SK-N-SH (cell line): ENCODE measurements around the gene WDR88. TPM values are rescaled to one million over a fixed set of nuclear protein-coding genes. Genes with fewer than 3 reads are reported as not detected.

Experiments used
- CTCF ChIA-PET: fragments of 300-600, 350-600 bp; formaldehyde crosslinking; extraction: SDS; loops from one replicate; lab custom pipeline; 2021; lab: Yijun Ruan, JAX
- POLR2A ChIA-PET: fragments of 350-600 bp; sonication (Branson Sonifier 250); formaldehyde crosslinking; extraction: SDS; loops from one replicate; lab custom pipeline; 2020; ENCODE audit warnings: antibody characterized with exemption, inconsistent platforms; lab: Yijun Ruan, JAX
- DNase-seq: peaks from one replicate; pipeline ENCODE4 v3.0.0; 2012
- H2AFZ ChIP-seq: fragments of 200-600 bp; sonication (generic); 2 replicates; pipeline ENCODE4 v1.8.1; 2016; ENCODE audit warnings: antibody characterized with exemption, mild to moderate bottlenecking, low read depth
- H3F3A ChIP-seq: fragments of 200-600 bp; sonication (generic); replicated peaks from 2 replicates; pipeline ENCODE3; 2016; ENCODE audit warnings: antibody characterized with exemption, mild to moderate bottlenecking; ENCODE audit not compliant: insufficient read depth
- H3K27ac ChIP-seq, 2 experiments: fragments of 200-500 bp in 1 of 2; fragments of 200-600 bp in 1 of 2; sonication (Bioruptor generic) in 1 of 2; sonication (generic), shearing (Covaris generic) in 1 of 2; 2 replicates each; pipeline versions ENCODE4 v1.5.1 to v1.6.1; 2014 to 2016; ENCODE audit warnings: low read depth in 2 of 2, inconsistent platforms in 1 of 2, low read length in 1 of 2, mild to moderate bottlenecking in 1 of 2, mixed read lengths in 1 of 2
- H3K27me3 ChIP-seq: fragments of 200-600 bp; sonication (generic), shearing (Covaris generic); 2 replicates; pipeline ENCODE4 v1.6.1; 2016; ENCODE audit warnings: mixed run types; ENCODE audit not compliant: insufficient read depth
- H3K36me3 ChIP-seq, 2 experiments: fragments of 200-500 bp in 1 of 2; fragments of 200-600 bp in 1 of 2; sonication (Bioruptor generic) in 1 of 2; sonication (generic) in 1 of 2; replicated peaks in 1 of 2; 2 replicates each; pipeline versions ENCODE3 to v1.5.1; 2014 to 2016; ENCODE audit warnings: low read length in 1 of 2, mild to moderate bottlenecking in 1 of 2; ENCODE audit not compliant: insufficient read depth in 2 of 2, control insufficient read depth in 1 of 2
- H3K4me1 ChIP-seq, 2 experiments: fragments of 200-500 bp in 1 of 2; fragments of 200-600 bp in 1 of 2; sonication (Bioruptor generic) in 1 of 2; sonication (generic), shearing (Covaris generic) in 1 of 2; 2 replicates each; pipeline versions ENCODE4 v1.5.1 to v1.6.1; 2014 to 2016; ENCODE audit warnings: low read depth in 1 of 2, low read length in 1 of 2, mixed run types in 1 of 2; ENCODE audit not compliant: insufficient read depth in 2 of 2, control insufficient read depth in 1 of 2
- H3K4me2 ChIP-seq: fragments of 200-600 bp; sonication (generic), shearing (Covaris generic); 2 replicates; pipeline ENCODE4 v1.6.1; 2017; ENCODE audit warnings: mixed run types
- H3K4me3 ChIP-seq, 2 experiments: fragments of 200-500 bp in 1 of 2; fragments of 200-600 bp in 1 of 2; sonication (Bioruptor generic) in 1 of 2; sonication (generic), shearing (Covaris generic) in 1 of 2; 2 replicates each; pipeline versions ENCODE4 v1.5.1 to v1.8.1; 2014 to 2016; ENCODE audit warnings: low read depth in 2 of 2, inconsistent platforms in 1 of 2, low read length in 1 of 2, mild to moderate bottlenecking in 1 of 2, mixed read lengths in 1 of 2, moderate library complexity in 1 of 2
- H3K79me2 ChIP-seq: fragments of 200-600 bp; sonication (generic); 2 replicates; pipeline ENCODE4 v1.8.1; 2017; ENCODE audit warnings: mild to moderate bottlenecking; ENCODE audit not compliant: insufficient read depth
- H3K9ac ChIP-seq: fragments of 200-600 bp; sonication (generic); 2 replicates; pipeline ENCODE4 v1.6.1; 2017; ENCODE audit warnings: mixed run types
- H3K9me2 ChIP-seq: fragments of 200-600 bp; sonication (generic); 2 replicates; pipeline ENCODE4 v1.6.1; 2017; ENCODE audit warnings: mixed run types
- H3K9me3 ChIP-seq: fragments of 200-600 bp; sonication (generic); 2 replicates; pipeline ENCODE4 v1.6.1; 2017; ENCODE audit warnings: mixed run types, mild to moderate bottlenecking, moderate library complexity
- H4K20me1 ChIP-seq: fragments of 200-600 bp; sonication (generic); 2 replicates; pipeline ENCODE4 v1.6.1; 2017; ENCODE audit warnings: mild to moderate bottlenecking, mixed run types; ENCODE audit not compliant: insufficient read depth
- FOSL2 ChIP-seq: IDR thresholded peaks from 2 replicates; pipeline ENCODE4 v1.4.0; 2012; ENCODE audit warnings: low read depth, mild to moderate bottlenecking, moderate library complexity, borderline replicate concordance
- FOXM1 ChIP-seq: IDR thresholded peaks from 2 replicates; pipeline ENCODE4 v1.4.0; 2012; ENCODE audit warnings: low read depth, mild to moderate bottlenecking
- MAX ChIP-seq: IDR thresholded peaks from 2 replicates; pipeline ENCODE4 v1.4.0; 2012; ENCODE audit warnings: low read depth
- RCOR1 ChIP-seq: fragments of 150-350 bp; IDR thresholded peaks from 2 replicates; pipeline ENCODE4 v1.6.1; 2017; ENCODE audit warnings: antibody characterized with exemption, low read length
- SIN3A ChIP-seq: IDR thresholded peaks from 2 replicates; pipeline ENCODE4 v1.6.1; 2012; ENCODE audit warnings: low read depth, mild to moderate bottlenecking, low read length, moderate library complexity, borderline replicate concordance
- TAF1 ChIP-seq: IDR thresholded peaks from 2 replicates; pipeline ENCODE4 v1.6.1; 2012; ENCODE audit warnings: low read depth, mild to moderate bottlenecking, low read length, moderate library complexity, borderline replicate concordance
- TCF12 ChIP-seq: IDR thresholded peaks from 2 replicates; pipeline ENCODE4 v1.4.0; 2012
- USF2 ChIP-seq: fragments of 150-350 bp; IDR thresholded peaks from 2 replicates; pipeline ENCODE4 v1.6.1; 2017; ENCODE audit warnings: antibody characterized with exemption, low read length, low read depth, borderline replicate concordance
- YY1 ChIP-seq: IDR thresholded peaks from 2 replicates; pipeline ENCODE4 v1.4.0; 2012; ENCODE audit warnings: low read depth, mild to moderate bottlenecking
- WGBS: methylation state at CpG from one replicate; pipeline ENCODE4 v1.1.6; 2017; ENCODE audit warnings: low lambda C conversion rate; 5-methylcytosine and 5-hydroxymethylcytosine counted together
- polyA plus RNA-seq, 3 experiments: library from polyadenylated mRNA; depleted of rRNA; stranded (reverse); fragments of >200 nt; gene quantifications; 2 replicates each; pipeline ENCODE4 v1.2.3, GENCODE V29; 2012
- TF ChIP-seq, protein P1 (sequence below): IDR thresholded peaks from 2 replicates; pipeline ENCODE4 v1.4.0; 2012; ENCODE audit warnings: low read depth, borderline replicate concordance

The WDR88 gene
- polyA plus RNA-seq, 1 of the 3 experiments (the other 2 are of a cell fraction) = not detected

- TF ChIP-seq USF2 (no peak), TAF1 (no peak)
- TF ChIP-seq, protein P1, sequence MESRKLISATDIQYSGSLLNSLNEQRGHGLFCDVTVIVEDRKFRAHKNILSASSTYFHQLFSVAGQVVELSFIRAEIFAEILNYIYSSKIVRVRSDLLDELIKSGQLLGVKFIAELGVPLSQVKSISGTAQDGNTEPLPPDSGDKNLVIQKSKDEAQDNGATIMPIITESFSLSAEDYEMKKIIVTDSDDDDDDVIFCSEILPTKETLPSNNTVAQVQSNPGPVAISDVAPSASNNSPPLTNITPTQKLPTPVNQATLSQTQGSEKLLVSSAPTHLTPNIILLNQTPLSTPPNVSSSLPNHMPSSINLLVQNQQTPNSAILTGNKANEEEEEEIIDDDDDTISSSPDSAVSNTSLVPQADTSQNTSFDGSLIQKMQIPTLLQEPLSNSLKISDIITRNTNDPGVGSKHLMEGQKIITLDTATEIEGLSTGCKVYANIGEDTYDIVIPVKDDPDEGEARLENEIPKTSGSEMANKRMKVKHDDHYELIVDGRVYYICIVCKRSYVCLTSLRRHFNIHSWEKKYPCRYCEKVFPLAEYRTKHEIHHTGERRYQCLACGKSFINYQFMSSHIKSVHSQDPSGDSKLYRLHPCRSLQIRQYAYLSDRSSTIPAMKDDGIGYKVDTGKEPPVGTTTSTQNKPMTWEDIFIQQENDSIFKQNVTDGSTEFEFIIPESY = no peak
- no peaks in the 10 kb centered on the region for H3F3A ChIP-seq
- H3K4me1 ChIP-seq = no peaks in the 10 kb centered on the region
- H3K36me3 ChIP-seq = peaks cover 0 to 5% of the 10 kb centered on the region in 2 experiments
- H3K4me3 ChIP-seq = no peak overlapping the region
- no peaks in the 10 kb centered on the region for H3K27me3 ChIP-seq
- H3K79me2 ChIP-seq = no peaks in the 10 kb centered on the region
- 94% methylated on average over 23 of the region's 27 CpGs for WGBS
- H3K27ac ChIP-seq = no peak overlapping the region
- no peak overlapping the region for H2AFZ ChIP-seq
- no peak overlapping the region for H3K9ac ChIP-seq
- peak; percentile 20 for DNase-seq
- H3K4me2 ChIP-seq = no peak overlapping the region
- H3K9me2 ChIP-seq = no peaks in the 10 kb centered on the region
- no peaks in the 10 kb centered on the region for H4K20me1 ChIP-seq
- CTCF ChIA-PET = interaction anchor here (1.6 to 2.8 kb wide), 2 partner anchors 19 to 203 kb away, joined by 4 to 12 read pairs; no protein-coding TSS in a partner anchor
- POLR2A ChIA-PET = no interaction called here
- no peaks in the 10 kb centered on the region for H3K9me3 ChIP-seq
These were observed 70.9 kb downstream of the WDR88 start for GRCh38 chr19:33202546-33203507.

DNA sequence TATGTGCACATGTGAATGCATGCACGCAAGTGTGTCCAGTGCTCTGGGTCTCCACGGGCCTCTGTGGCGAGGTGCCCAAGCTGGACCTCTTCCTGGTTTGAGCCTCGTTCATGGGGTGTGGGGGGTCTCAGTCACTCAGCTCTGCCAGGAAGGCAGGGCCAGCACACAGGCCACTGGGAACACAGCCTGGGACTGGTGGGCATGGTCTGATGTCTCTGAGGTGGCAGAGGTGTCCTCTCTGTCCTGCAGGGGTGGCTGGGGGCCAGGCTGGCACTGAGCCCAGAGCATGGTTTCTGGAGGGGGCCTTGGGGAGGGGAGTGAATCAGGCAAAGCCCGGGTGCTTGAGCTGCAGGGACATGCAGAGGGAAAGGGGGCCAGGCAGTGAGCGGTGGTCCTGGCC lies 71.6 kb downstream of the WDR88 start:
- ChIA-PET CTCF (interaction anchor here (0.9 to 2.8 kb wide), 3 partner anchors 11 to 203 kb away, joined by 3 to 12 read pairs (median 4); no protein-coding TSS in a partner anchor), POLR2A (no interaction called here)
- no peaks in the 10 kb centered on the region for H3K9me3 ChIP-seq
- no peaks in the 10 kb centered on the region for H3F3A ChIP-seq
- H3K4me1 ChIP-seq = no peaks in the 10 kb centered on the region
- H3K27ac ChIP-seq = no peak overlapping the region
- TF ChIP-seq FOSL2 = no peak
- TF ChIP-seq, protein P1 = no peak
- TF ChIP-seq YY1 = no peak
- TF ChIP-seq TCF12 = no peak
- TF ChIP-seq SIN3A = no peak
- TF ChIP-seq RCOR1 = no peak
- no peak for TF ChIP-seq MAX
- no peak for TF ChIP-seq FOXM1
- no peak overlapping the region for H3K9ac ChIP-seq
- no peaks in the 10 kb centered on the region for H3K27me3 ChIP-seq
- no peak overlapping the region for H3K4me3 ChIP-seq
- 98% methylated on average over 5 of the region's 6 CpGs for WGBS
- H3K4me2 ChIP-seq = no peak overlapping the region
- H2AFZ ChIP-seq = no peak overlapping the region
- H3K79me2 ChIP-seq = no peaks in the 10 kb centered on the region
- no peaks in the 10 kb centered on the region for H4K20me1 ChIP-seq
- no peaks in the 10 kb centered on the region for H3K9me2 ChIP-seq
- H3K36me3 ChIP-seq = peaks cover 0 to 3% of the 10 kb centered on the region in 2 experiments
- peak; percentile 34 for DNase-seq
